BLaER1 (cell line): ENCODE data around the gene HPN.
A peak's percentile ranks its signal among the peaks of the same experiment; 100 is the strongest.

Source experiments
- H3K27ac ChIP-seq: shearing (Covaris generic); formaldehyde crosslinking; 2 replicates; pipeline ENCODE4 v1.8.1; 2022
- H3K27me3 ChIP-seq: shearing (Covaris generic); formaldehyde crosslinking; 2 replicates; pipeline ENCODE4 v1.8.1; 2022
- H3K36me3 ChIP-seq: shearing (Covaris generic); formaldehyde crosslinking; 2 replicates; pipeline ENCODE4 v1.8.1; 2022
- H3K4me1 ChIP-seq: shearing (Covaris generic); formaldehyde crosslinking; 2 replicates; pipeline ENCODE4 v1.8.1; 2022
- H3K4me2 ChIP-seq: shearing (Covaris generic); formaldehyde crosslinking; 2 replicates; pipeline ENCODE4 v1.8.1; 2022
- H3K4me3 ChIP-seq: shearing (Covaris generic); formaldehyde crosslinking; 2 replicates; pipeline ENCODE4 v1.8.1; 2022
- H3K9ac ChIP-seq: shearing (Covaris generic); formaldehyde crosslinking; 2 replicates; pipeline ENCODE4 v1.8.1; 2022
- H3K9me3 ChIP-seq: shearing (Covaris generic); formaldehyde crosslinking; 2 replicates; pipeline ENCODE4 v1.8.1; 2022
- H4K20me1 ChIP-seq: shearing (Covaris generic); formaldehyde crosslinking; 2 replicates; pipeline ENCODE4 v1.8.1; 2022
- Cebpa-rat ChIP-seq: shearing (Covaris generic); IDR thresholded peaks from 2 replicates; pipeline ENCODE4 v1.8.1; 2022

Gene HPN

GRCh38 chr19:35069696-35070095 lies 28.2 kb downstream of the HPN start:
- Histone ChIP-seq H4K20me1 (no peaks in the 10 kb centered on the region), H3K9me3 (no peaks in the 10 kb centered on the region), H3K4me2 (no peak overlapping the region), H3K4me3 (no peak overlapping the region), H3K27me3 (no peaks in the 10 kb centered on the region), H3K4me1 (peaks cover 69% of the 10 kb centered on the region), H3K36me3 (no peaks in the 10 kb centered on the region), H3K27ac (no peak overlapping the region), H3K9ac (no peak overlapping the region)
- TF ChIP-seq Cebpa-rat: no peak

DNA sequence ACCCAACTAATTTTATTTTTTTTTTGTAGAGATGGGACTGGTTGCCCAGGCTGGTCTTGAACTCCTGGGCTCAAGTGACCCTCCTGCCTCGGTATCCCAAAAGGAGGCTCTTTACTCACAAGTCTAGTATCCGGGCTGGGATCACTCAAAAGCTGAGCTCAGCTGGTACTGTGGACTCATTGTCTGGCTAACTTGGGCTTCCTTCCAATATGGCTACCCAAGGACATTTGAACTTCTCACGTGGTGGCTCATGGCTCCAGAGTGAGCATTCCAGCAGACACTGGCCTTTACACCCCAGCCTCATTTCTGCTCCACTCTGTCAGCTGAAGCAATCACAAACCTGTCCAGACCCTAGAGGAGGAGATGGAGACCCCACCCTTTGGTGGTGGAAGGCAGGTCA lies 28.9 kb downstream of the HPN start:
- TF ChIP-seq Cebpa-rat: no peak
- no peak overlapping the region for H3K4me2 ChIP-seq
- H4K20me1 ChIP-seq: no peaks in the 10 kb centered on the region
- peaks cover 76% of the 10 kb centered on the region for H3K4me1 ChIP-seq
- no peaks in the 10 kb centered on the region for H3K9me3 ChIP-seq
- H3K27me3 ChIP-seq: no peaks in the 10 kb centered on the region
- H3K4me3 ChIP-seq: no peak overlapping the region
- H3K36me3 ChIP-seq: no peaks in the 10 kb centered on the region
- H3K27ac ChIP-seq: no peak overlapping the region
- no peak overlapping the region for H3K9ac ChIP-seq

DNA sequence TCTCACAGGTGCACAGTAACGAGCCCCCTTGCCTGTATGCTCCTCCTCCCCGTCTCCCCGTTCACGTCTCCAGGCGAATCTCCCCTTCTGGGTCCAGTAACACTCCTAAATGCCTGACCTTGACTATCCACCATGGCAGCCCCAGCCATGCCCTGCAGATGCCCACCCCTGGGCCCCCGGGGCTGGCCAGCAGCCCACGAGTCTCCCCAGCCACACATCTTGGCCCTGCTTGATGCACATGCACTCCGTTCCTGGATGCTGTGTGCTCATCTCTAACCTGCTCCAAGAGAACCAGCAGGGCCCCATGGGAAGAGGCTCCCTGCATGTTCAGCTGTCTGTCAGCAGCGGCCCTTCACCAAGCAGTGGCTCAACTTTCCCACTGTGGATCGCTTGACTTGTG lies 32.0 kb downstream of the HPN start:
- H3K4me1 ChIP-seq: peaks cover 81% of the 10 kb centered on the region
- H4K20me1 ChIP-seq: no peaks in the 10 kb centered on the region
- H3K4me2 ChIP-seq: peak overlapping the region; percentile 92
- no peaks in the 10 kb centered on the region for H3K27me3 ChIP-seq
- no peak overlapping the region for H3K4me3 ChIP-seq
- no peaks in the 10 kb centered on the region for H3K36me3 ChIP-seq
- H3K9ac ChIP-seq: no peak overlapping the region
- H3K27ac ChIP-seq: peak overlapping the region; percentile 84
- H3K9me3 ChIP-seq: no peaks in the 10 kb centered on the region
- no peak for TF ChIP-seq Cebpa-rat

DNA sequence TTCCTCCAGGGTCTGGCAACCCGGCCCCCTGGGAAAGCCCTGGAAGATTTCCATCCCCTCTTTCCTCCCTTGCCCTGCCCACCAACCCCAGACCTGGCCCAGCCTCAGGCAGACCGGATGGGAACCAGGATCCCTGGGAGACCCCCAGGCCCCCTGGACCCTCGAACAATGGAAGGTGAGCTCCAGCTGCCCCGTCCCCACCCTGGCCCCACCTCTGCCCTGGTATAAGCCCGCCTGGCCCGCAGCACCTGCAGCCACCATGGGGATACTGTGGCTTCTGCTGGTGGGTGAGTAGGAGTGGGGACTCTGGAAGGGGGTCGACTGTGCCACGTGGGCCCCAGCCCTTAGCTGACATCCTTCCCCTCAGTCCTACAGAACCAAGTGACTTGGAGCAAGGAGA lies 32.4 kb downstream of the HPN start:
- H3K4me1 ChIP-seq: peaks cover 83% of the 10 kb centered on the region
- H3K36me3 ChIP-seq: no peaks in the 10 kb centered on the region
- no peak for TF ChIP-seq Cebpa-rat

DNA sequence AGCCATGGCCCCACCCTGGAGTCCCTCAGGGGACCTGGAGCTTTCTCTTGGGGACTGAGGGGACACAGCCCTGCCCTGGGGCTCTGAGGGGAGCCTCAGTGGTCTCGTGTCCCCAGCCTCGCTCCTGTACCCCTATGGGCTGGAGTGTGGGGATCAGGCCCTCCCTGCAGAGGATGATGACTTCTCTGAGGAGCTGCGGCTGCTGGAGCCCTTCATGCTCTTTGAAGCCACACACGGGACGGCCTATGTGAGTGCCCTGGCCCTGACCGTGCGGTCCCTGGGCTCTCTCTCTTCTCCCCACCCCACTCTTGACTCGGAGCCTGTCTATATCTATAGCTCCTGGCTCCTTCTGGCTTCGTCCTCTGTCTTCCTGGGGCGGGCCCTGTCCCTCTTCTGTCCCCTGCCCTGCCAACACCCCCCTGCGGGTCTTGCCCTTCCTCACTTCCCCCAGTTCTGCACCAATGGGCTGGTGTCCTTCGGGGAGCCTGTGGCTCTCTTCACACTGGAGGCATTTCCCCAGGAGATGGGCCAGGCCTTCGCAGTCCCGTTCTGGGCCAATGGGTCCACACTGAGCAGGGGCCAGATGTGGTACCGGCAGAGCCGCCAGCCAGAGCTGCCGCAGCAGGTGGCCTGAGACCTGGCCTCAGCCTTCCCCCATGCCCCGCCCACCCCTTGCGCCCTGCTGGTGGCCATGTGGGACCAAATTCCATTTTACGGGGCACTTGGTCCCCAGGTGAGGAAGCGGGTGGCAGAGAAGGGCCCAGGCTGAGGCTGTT lies 33.1 kb downstream of the HPN start:
- no peaks in the 10 kb centered on the region for H3K36me3 ChIP-seq
- H3K4me3 ChIP-seq: peak overlapping the region; percentile 38
- H3K9me3 ChIP-seq: no peaks in the 10 kb centered on the region
- H3K4me1 ChIP-seq: peaks cover 85% of the 10 kb centered on the region
- peak overlapping the region; percentile 92 for H3K4me2 ChIP-seq
- no peaks in the 10 kb centered on the region for H3K27me3 ChIP-seq
- peak overlapping the region; percentile 84 for H3K27ac ChIP-seq
- H4K20me1 ChIP-seq: no peaks in the 10 kb centered on the region
- TF ChIP-seq Cebpa-rat: no peak
- H3K9ac ChIP-seq: peak overlapping the region; percentile 67; the same call in 1 of the 2 replicates

More for the DNA sequence above, 32.4 kb downstream of the HPN start:
- H3K27me3 ChIP-seq: no peaks in the 10 kb centered on the region
- H3K9ac ChIP-seq: peak overlapping the region; percentile 67; the same call in 1 of the 2 replicates
- no peaks in the 10 kb centered on the region for H3K9me3 ChIP-seq
- peak overlapping the region; percentile 84 for H3K27ac ChIP-seq
- peak overlapping the region; percentile 38; the same call in 1 of the 2 replicates for H3K4me3 ChIP-seq
- H4K20me1 ChIP-seq: no peaks in the 10 kb centered on the region
- peak overlapping the region; percentile 92 for H3K4me2 ChIP-seq

GRCh38 chr19:35075202-35076025 lies 33.9 kb downstream of the HPN start:
- Histone ChIP-seq H3K4me1 (peaks cover 85% of the 10 kb centered on the region), H3K36me3 (no peaks in the 10 kb centered on the region), H3K9me3 (no peaks in the 10 kb centered on the region), H3K27ac (peak overlapping the region; percentile 61), H3K4me3 (peak overlapping the region; percentile 38), H3K9ac (peak overlapping the region; percentile 60; the same call in 1 of the 2 replicates), H3K27me3 (no peaks in the 10 kb centered on the region), H3K4me2 (peak overlapping the region; percentile 92), H4K20me1 (no peaks in the 10 kb centered on the region)
- no peak for TF ChIP-seq Cebpa-rat

DNA sequence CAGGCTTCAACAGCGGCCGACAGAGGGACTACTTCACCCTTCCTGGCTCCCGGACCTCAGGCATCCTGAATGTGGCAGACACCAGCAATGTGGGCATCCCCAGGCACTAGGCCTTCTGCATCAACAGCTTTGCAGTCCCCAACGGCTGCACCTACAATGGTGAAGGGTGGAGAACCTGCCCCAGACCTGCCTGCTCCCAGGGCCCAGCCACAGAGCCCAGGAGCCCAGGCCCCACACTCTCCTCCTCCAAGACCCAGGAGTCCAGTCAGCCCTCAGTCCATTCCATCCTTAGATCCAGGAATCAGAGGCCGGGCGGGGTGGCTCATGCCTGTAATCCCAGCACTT lies 34.5 kb downstream of the HPN start:
- no peaks in the 10 kb centered on the region for H3K9me3 ChIP-seq
- H3K4me3 ChIP-seq: peak overlapping the region; percentile 38; the same call in 1 of the 2 replicates
- peak overlapping the region; percentile 60; the same call in 1 of the 2 replicates for H3K9ac ChIP-seq
- H3K4me2 ChIP-seq: peak overlapping the region; percentile 92
- H3K27ac ChIP-seq: peak overlapping the region; percentile 61
- TF ChIP-seq Cebpa-rat: no peak
- peaks cover 91% of the 10 kb centered on the region for H3K4me1 ChIP-seq
- H4K20me1 ChIP-seq: no peaks in the 10 kb centered on the region
- H3K27me3 ChIP-seq: no peaks in the 10 kb centered on the region
- H3K36me3 ChIP-seq: no peaks in the 10 kb centered on the region

DNA sequence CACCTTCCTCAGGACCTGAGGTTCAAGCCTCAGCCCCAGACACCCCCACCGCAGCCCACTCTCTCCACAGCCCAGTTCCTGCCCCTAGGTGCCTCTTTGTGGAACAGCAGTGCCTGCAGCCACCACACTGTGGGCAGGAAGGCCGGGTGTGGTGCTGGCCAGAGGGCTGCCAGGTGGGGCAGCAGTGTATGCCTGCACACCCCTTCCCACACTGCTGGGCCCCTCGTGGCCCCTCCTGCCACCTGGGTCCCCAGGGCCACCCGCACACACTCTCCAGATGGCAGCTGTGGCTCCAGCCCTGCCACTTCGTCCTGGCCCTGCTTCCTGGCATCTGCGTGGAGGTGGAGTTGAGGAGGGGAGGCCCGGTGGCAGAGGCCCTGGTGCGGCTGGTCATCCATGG lies 35.1 kb downstream of the HPN start:
- no peaks in the 10 kb centered on the region for H3K36me3 ChIP-seq

GRCh38 chr19:35077411-35078223 lies 36.1 kb downstream of the HPN start:
- peak overlapping the region; percentile 61; the same call in 1 of the 2 replicates for H3K27ac ChIP-seq
- no peak for TF ChIP-seq Cebpa-rat
- H3K9me3 ChIP-seq: no peaks in the 10 kb centered on the region
- H3K4me1 ChIP-seq: peaks cover 100% of the 10 kb centered on the region
- H3K4me3 ChIP-seq: no peak overlapping the region
- no peaks in the 10 kb centered on the region for H3K36me3 ChIP-seq
- peak overlapping the region; percentile 92 for H3K4me2 ChIP-seq
- peak overlapping the region; percentile 60; the same call in 1 of the 2 replicates for H3K9ac ChIP-seq
- no peaks in the 10 kb centered on the region for H3K27me3 ChIP-seq
- no peaks in the 10 kb centered on the region for H4K20me1 ChIP-seq

More for the DNA sequence above, 35.1 kb downstream of the HPN start:
- Histone ChIP-seq H3K4me3 (peak overlapping the region; percentile 38; the same call in 1 of the 2 replicates), H3K27ac (peak overlapping the region; percentile 61), H3K27me3 (no peaks in the 10 kb centered on the region), H3K9ac (peak overlapping the region; percentile 60; the same call in 1 of the 2 replicates), H3K9me3 (no peaks in the 10 kb centered on the region), H3K4me1 (peaks cover 98% of the 10 kb centered on the region), H4K20me1 (no peaks in the 10 kb centered on the region), H3K4me2 (peak overlapping the region; percentile 92)
- no peak for TF ChIP-seq Cebpa-rat
